ENCODE results near the gene MPV17L2. TPM values are rescaled to one million over a fixed set of nuclear protein-coding genes. Genes with fewer than 3 reads are reported as not detected.

Gene MPV17L2
- polyA plus RNA-seq, 1 donor from 2014 or later: 17.7 TPM

DNA sequence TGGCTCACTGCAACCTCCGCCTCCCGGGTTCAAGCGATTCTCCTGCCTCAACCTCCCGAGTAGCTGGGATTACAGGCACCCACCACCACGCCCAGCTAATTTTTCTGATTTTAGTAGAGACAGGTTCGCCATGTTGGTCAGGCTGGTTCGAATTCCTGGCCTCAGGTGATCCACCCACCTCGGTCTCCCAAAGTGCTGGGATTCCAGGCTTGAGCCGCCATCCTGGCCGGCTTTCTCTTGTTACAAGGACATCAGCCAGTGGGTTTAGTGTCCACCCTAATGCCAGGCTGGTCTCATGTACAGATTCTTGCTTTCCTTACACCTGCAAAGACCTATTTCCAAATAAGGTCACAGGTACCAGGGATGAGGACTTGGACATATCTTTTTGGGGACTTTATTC, 33.2 kb upstream of the MPV17L2 start:
- Histone ChIP-seq H3F3A (ENCODE audit: insufficient read depth, low read length, poor library complexity, severe bottlenecking) (no peaks in the 10 kb centered on the region), H3K9me3 (ENCODE audit: low read length) (no peaks in the 10 kb centered on the region), H2AFZ (ENCODE audit: low read depth, low read length) (no peak overlapping the region), H3K9ac (ENCODE audit: low read length) (no peak overlapping the region), H4K20me1 (ENCODE audit: insufficient read depth) (no peaks in the 10 kb centered on the region), H3K4me3 (ENCODE audit: low read length) (no peak overlapping the region), H3K27me3 (ENCODE audit: insufficient read depth, low read depth, low read length) (no peaks in the 10 kb centered on the region), H3K4me2 (ENCODE audit: low read length) (no peak overlapping the region), H3K36me3 (ENCODE audit: insufficient read depth, low read length) (no peaks in the 10 kb centered on the region), H3K27ac (ENCODE audit: low read length) (no peak overlapping the region), H3K9me2 (ENCODE audit: insufficient read depth, low read length) (no peaks in the 10 kb centered on the region), H3K79me2 (replicated peaks; ENCODE audit: insufficient read depth, low read length) (peaks cover 5% of the 10 kb centered on the region)
- TF ChIP-seq POLR2AphosphoS5 (IDR thresholded peaks at IDR 0.05): no peak
- TF ChIP-seq, protein P1, sequence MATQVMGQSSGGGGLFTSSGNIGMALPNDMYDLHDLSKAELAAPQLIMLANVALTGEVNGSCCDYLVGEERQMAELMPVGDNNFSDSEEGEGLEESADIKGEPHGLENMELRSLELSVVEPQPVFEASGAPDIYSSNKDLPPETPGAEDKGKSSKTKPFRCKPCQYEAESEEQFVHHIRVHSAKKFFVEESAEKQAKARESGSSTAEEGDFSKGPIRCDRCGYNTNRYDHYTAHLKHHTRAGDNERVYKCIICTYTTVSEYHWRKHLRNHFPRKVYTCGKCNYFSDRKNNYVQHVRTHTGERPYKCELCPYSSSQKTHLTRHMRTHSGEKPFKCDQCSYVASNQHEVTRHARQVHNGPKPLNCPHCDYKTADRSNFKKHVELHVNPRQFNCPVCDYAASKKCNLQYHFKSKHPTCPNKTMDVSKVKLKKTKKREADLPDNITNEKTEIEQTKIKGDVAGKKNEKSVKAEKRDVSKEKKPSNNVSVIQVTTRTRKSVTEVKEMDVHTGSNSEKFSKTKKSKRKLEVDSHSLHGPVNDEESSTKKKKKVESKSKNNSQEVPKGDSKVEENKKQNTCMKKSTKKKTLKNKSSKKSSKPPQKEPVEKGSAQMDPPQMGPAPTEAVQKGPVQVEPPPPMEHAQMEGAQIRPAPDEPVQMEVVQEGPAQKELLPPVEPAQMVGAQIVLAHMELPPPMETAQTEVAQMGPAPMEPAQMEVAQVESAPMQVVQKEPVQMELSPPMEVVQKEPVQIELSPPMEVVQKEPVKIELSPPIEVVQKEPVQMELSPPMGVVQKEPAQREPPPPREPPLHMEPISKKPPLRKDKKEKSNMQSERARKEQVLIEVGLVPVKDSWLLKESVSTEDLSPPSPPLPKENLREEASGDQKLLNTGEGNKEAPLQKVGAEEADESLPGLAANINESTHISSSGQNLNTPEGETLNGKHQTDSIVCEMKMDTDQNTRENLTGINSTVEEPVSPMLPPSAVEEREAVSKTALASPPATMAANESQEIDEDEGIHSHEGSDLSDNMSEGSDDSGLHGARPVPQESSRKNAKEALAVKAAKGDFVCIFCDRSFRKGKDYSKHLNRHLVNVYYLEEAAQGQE (IDR thresholded peaks at IDR 0.05; ENCODE audit: borderline replicate concordance): no peak
- TF ChIP-seq EP300 (conservative IDR thresholded peaks at IDR 0.05; ENCODE audit: poor library complexity, severe bottlenecking): no peak
- no peak for TF ChIP-seq TAF1 (IDR thresholded peaks at IDR 0.05; ENCODE audit: low read depth)
- no peak for TF ChIP-seq RAD21 (conservative IDR thresholded peaks at IDR 0.05)
- TF ChIP-seq EZH2 (IDR thresholded peaks at IDR 0.05; ENCODE audit: borderline replicate concordance, insufficient read depth, low read length, poor library complexity, severe bottlenecking): no peak
- no peak for TF ChIP-seq MXI1 (conservative IDR thresholded peaks at IDR 0.05; ENCODE audit: poor library complexity, severe bottlenecking)
- TF ChIP-seq SMC3 (conservative IDR thresholded peaks at IDR 0.05; ENCODE audit: poor library complexity): no peak
- TF ChIP-seq, protein P2, sequence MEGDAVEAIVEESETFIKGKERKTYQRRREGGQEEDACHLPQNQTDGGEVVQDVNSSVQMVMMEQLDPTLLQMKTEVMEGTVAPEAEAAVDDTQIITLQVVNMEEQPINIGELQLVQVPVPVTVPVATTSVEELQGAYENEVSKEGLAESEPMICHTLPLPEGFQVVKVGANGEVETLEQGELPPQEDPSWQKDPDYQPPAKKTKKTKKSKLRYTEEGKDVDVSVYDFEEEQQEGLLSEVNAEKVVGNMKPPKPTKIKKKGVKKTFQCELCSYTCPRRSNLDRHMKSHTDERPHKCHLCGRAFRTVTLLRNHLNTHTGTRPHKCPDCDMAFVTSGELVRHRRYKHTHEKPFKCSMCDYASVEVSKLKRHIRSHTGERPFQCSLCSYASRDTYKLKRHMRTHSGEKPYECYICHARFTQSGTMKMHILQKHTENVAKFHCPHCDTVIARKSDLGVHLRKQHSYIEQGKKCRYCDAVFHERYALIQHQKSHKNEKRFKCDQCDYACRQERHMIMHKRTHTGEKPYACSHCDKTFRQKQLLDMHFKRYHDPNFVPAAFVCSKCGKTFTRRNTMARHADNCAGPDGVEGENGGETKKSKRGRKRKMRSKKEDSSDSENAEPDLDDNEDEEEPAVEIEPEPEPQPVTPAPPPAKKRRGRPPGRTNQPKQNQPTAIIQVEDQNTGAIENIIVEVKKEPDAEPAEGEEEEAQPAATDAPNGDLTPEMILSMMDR (IDR thresholded peaks at IDR 0.05; ENCODE audit: poor library complexity, severe bottlenecking): no peak

DNA sequence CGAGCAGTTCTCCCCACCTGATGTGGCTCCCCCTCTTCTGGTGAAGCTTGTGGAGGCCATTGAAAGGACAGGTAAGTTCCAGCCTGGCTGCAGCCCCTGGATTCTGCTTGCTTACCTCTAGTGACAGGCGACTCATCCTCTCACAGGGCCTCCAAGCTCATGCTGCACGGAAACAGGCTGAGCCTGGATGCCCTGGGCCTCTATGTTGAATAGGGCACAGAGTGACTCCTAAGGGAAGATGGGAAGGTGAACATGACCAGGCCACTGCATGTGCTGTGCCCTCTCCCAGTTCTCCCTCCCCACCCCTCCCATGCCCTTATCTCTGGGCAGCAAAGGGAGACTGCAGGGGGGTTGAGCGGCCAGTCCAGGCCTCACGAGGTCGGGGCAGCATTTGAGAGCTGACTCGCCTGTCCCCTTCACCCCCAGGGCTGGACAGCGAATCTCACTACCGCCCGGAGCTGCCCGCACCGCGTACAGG, 32.5 kb upstream of the MPV17L2 start:
- no peaks in the 10 kb centered on the region for H3K9me2 ChIP-seq (ENCODE audit: insufficient read depth, low read length)
- no peak overlapping the region for H3K9ac ChIP-seq (ENCODE audit: low read length)
- H2AFZ ChIP-seq (ENCODE audit: low read depth, low read length): no peak overlapping the region
- H3K79me2 ChIP-seq (replicated peaks; ENCODE audit: insufficient read depth, low read length): no peaks in the 10 kb centered on the region
- H3K9me3 ChIP-seq (ENCODE audit: low read length): no peaks in the 10 kb centered on the region
- H4K20me1 ChIP-seq (ENCODE audit: insufficient read depth): no peaks in the 10 kb centered on the region
- H3K27me3 ChIP-seq (ENCODE audit: insufficient read depth, low read depth, low read length): no peaks in the 10 kb centered on the region
- no peak overlapping the region for H3K27ac ChIP-seq (ENCODE audit: low read length)
- H3K4me3 ChIP-seq (ENCODE audit: low read length): no peak overlapping the region
- no peaks in the 10 kb centered on the region for H3F3A ChIP-seq (ENCODE audit: insufficient read depth, low read length, poor library complexity, severe bottlenecking)
- no peaks in the 10 kb centered on the region for H3K36me3 ChIP-seq (ENCODE audit: insufficient read depth, low read length)
- no peak overlapping the region for H3K4me2 ChIP-seq (ENCODE audit: low read length)
- TF ChIP-seq EP300 (conservative IDR thresholded peaks at IDR 0.05; ENCODE audit: poor library complexity, severe bottlenecking): no peak
- no peak for TF ChIP-seq SMC3 (conservative IDR thresholded peaks at IDR 0.05; ENCODE audit: poor library complexity)
- no peak for TF ChIP-seq MXI1 (conservative IDR thresholded peaks at IDR 0.05; ENCODE audit: poor library complexity, severe bottlenecking)
- TF ChIP-seq, protein P2 (IDR thresholded peaks at IDR 0.05; ENCODE audit: poor library complexity, severe bottlenecking): no peak
- no peak for TF ChIP-seq TAF1 (IDR thresholded peaks at IDR 0.05; ENCODE audit: low read depth)
- TF ChIP-seq EZH2 (IDR thresholded peaks at IDR 0.05; ENCODE audit: borderline replicate concordance, insufficient read depth, low read length, poor library complexity, severe bottlenecking): no peak
- no peak for TF ChIP-seq POLR2AphosphoS5 (IDR thresholded peaks at IDR 0.05)
- no peak for TF ChIP-seq RAD21 (conservative IDR thresholded peaks at IDR 0.05)
- TF ChIP-seq, protein P1 (IDR thresholded peaks at IDR 0.05; ENCODE audit: borderline replicate concordance): no peak
